Lower leg skin (tissue), 3 donors: Measurements from ENCODE around the gene TMEM17.

Experiments used
- CTCF ChIP-seq, 3 donors: fragments of 450-650 bp; IDR thresholded peaks; one replicate each; pipeline ENCODE4 v1.5.1; 2016; ENCODE audit warnings: antibody characterized with exemption in 3 of 3, mild to moderate bottlenecking in 3 of 3, moderate library complexity in 2 of 3
- POLR2A ChIP-seq, 2 donors: fragments of 450-650 bp; IDR thresholded peaks; one replicate each; pipeline ENCODE4 v1.6.1; 2016 to 2017; ENCODE audit warnings: antibody characterized with exemption in 2 of 2, mild to moderate bottlenecking in 1 of 2, moderate library complexity in 1 of 2

GRCh38 chr2:62525549-62526269 lies 19.7 kb upstream of the TMEM17 start:
- TF ChIP-seq CTCF (IDR thresholded peaks at IDR 0.05) (no peak), POLR2A (IDR thresholded peaks at IDR 0.05) (no peak)
